Measurements from ENCODE around the gene IFT43.

IFT43 gene

DNA sequence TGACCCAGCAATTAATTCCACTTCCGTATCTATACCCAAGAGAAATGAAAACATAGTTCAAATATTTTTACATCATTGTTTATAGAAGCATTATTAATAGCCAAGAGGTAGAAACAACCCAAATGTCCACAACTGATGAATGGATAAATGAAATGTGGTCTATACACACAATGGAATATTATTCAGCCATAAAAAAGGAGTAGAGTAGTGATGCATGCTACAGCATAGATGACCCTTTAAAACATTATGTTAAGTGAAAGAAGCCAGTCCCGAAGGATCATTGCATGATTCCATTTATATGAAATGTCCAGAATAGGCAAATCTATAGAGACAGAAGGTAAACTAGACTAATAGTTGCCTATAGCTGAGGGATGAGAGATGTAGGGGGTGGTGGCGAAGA, 33.1 kb upstream of the IFT43 start:
- TF ChIP-seq CTBP1 (IDR thresholded peaks at IDR 0.05; ENCODE audit: borderline replicate concordance) (no peak), ELF4 (IDR thresholded peaks at IDR 0.05) (no peak), LEF1 (IDR thresholded peaks at IDR 0.05; ENCODE audit: borderline replicate concordance) (no peak), SUZ12 (IDR thresholded peaks at IDR 0.05) (no peak), FOXM1 (IDR thresholded peaks at IDR 0.05; ENCODE audit: borderline replicate concordance) (no peak), FOXK2 (IDR thresholded peaks at IDR 0.05) (no peak), NFRKB (IDR thresholded peaks at IDR 0.05) (no peak), BHLHE40 (IDR thresholded peaks at IDR 0.05; ENCODE audit: borderline replicate concordance) (no peak), HDGF (IDR thresholded peaks at IDR 0.05; ENCODE audit: borderline replicate concordance) (no peak)
- TF ChIP-seq, protein P1, sequence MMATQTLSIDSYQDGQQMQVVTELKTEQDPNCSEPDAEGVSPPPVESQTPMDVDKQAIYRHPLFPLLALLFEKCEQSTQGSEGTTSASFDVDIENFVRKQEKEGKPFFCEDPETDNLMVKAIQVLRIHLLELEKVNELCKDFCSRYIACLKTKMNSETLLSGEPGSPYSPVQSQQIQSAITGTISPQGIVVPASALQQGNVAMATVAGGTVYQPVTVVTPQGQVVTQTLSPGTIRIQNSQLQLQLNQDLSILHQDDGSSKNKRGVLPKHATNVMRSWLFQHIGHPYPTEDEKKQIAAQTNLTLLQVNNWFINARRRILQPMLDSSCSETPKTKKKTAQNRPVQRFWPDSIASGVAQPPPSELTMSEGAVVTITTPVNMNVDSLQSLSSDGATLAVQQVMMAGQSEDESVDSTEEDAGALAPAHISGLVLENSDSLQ (IDR thresholded peaks at IDR 0.05): no peak
- ChIA-PET CTCF (no interaction called here), POLR2A (no interaction called here)
- DNase-seq (ENCODE audit: extremely low spot score): no peak

DNA sequence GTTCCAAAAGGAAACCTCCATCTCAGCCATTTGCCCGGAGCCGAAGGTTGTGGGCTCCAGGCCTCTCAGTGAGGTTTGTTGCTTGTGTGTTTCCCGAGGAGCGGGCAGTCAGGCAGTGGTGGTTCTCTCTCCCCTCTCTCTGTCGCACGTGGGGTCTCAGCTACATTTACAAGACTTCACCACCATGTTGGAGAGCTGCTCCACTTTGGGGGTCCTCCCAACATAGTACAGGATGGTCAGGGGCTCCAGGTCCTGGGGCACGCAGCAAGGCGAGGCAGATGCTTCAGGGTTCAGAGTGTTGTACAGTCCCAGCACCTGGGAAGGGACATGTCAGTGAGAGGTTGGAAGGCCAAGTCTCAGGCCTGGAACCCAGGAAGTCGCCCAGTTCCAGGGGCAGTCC, 26.5 kb upstream of the IFT43 start:
- TF ChIP-seq TARDBP (IDR thresholded peaks at IDR 0.05): no peak
- TF ChIP-seq FOXA1 (IDR thresholded peaks at IDR 0.05): no peak
- TF ChIP-seq ELF4 (IDR thresholded peaks at IDR 0.05): no peak
- no peak for TF ChIP-seq HDGF (IDR thresholded peaks at IDR 0.05; ENCODE audit: borderline replicate concordance)
- TF ChIP-seq LEF1 (IDR thresholded peaks at IDR 0.05; ENCODE audit: borderline replicate concordance): no peak
- no peak for TF ChIP-seq ZNF384 (IDR thresholded peaks at IDR 0.05)
- TF ChIP-seq FOXM1 (IDR thresholded peaks at IDR 0.05; ENCODE audit: borderline replicate concordance): no peak
- TF ChIP-seq, protein P1 (IDR thresholded peaks at IDR 0.05): no peak
- TF ChIP-seq SP1 (IDR thresholded peaks at IDR 0.05): no peak
- no peak for TF ChIP-seq CTBP1 (IDR thresholded peaks at IDR 0.05; ENCODE audit: borderline replicate concordance)
- TF ChIP-seq FOXK2 (IDR thresholded peaks at IDR 0.05): no peak
- TF ChIP-seq ARNT (IDR thresholded peaks at IDR 0.05): no peak
- TF ChIP-seq NFRKB (IDR thresholded peaks at IDR 0.05): no peak
- TF ChIP-seq L3MBTL2 (conservative IDR thresholded peaks at IDR 0.05): no peak
- POLR2A ChIA-PET: no interaction called here
- DNase-seq (ENCODE audit: extremely low spot score): no peak
- CTCF ChIA-PET: no interaction called here

DNA sequence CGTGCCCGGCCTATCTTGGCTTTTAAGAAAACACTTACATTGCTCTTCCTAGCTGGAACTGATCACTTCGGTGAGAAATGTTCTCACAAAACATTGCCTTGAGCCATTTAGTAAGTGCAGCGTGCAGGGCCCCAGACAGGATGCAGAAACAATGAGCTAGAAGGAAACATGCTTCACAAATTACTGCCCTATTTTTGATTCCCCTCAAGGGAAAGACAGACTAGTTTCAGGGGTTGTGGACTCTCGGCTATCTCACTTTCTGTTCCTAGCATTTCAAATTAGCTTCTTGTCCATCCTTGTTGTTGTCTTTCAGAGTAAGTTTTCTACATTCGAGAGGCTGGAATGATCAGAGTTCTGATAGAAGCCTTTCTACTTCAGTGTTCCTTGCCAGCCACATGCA, 25.3 kb upstream of the IFT43 start:
- CTCF ChIA-PET: interaction anchor here (0.7 kb wide), 1 partner anchor 99 kb away, joined by 3 read pairs; no protein-coding TSS in a partner anchor
- TF ChIP-seq FOXK2 (IDR thresholded peaks at IDR 0.05) (no peak), FOXM1 (IDR thresholded peaks at IDR 0.05; ENCODE audit: borderline replicate concordance) (no peak), CTBP1 (IDR thresholded peaks at IDR 0.05; ENCODE audit: borderline replicate concordance) (no peak), ARNT (IDR thresholded peaks at IDR 0.05) (no peak), SP1 (IDR thresholded peaks at IDR 0.05) (no peak), BHLHE40 (IDR thresholded peaks at IDR 0.05; ENCODE audit: borderline replicate concordance) (no peak), LEF1 (IDR thresholded peaks at IDR 0.05; ENCODE audit: borderline replicate concordance) (no peak), HDGF (IDR thresholded peaks at IDR 0.05; ENCODE audit: borderline replicate concordance) (no peak), TARDBP (IDR thresholded peaks at IDR 0.05) (no peak), SUZ12 (IDR thresholded peaks at IDR 0.05) (no peak), FOXA1 (IDR thresholded peaks at IDR 0.05) (no peak), L3MBTL2 (conservative IDR thresholded peaks at IDR 0.05) (no peak)
- TF ChIP-seq, protein P1 (IDR thresholded peaks at IDR 0.05): no peak
- POLR2A ChIA-PET: no interaction called here

DNA sequence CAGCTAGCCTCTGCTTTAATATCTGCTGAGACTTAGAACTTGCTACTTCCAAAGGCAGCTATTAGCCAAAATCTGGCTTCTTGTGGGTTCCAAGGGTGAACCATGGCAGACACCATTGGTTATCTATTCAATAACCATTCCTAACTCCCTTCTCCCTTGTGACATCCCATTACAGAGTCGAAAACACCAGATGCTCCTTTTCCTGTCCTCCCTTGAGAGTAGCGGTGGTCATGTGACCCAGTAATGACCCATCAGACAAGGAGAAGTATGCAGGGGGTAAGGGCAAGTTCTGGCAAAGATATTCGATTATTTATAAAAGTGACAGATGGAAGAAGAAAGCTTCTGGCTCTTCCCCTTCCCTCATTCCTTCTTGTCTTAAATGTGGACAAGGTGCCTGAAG, 23.9 kb upstream of the IFT43 start:
- TF ChIP-seq LEF1 (IDR thresholded peaks at IDR 0.05; ENCODE audit: borderline replicate concordance) (no peak), L3MBTL2 (conservative IDR thresholded peaks at IDR 0.05) (no peak), FOXM1 (IDR thresholded peaks at IDR 0.05; ENCODE audit: borderline replicate concordance) (no peak), BHLHE40 (IDR thresholded peaks at IDR 0.05; ENCODE audit: borderline replicate concordance) (no peak), ARNT (IDR thresholded peaks at IDR 0.05) (no peak), SUZ12 (IDR thresholded peaks at IDR 0.05) (no peak), TARDBP (IDR thresholded peaks at IDR 0.05) (no peak)
- TF ChIP-seq, protein P1 (IDR thresholded peaks at IDR 0.05): no peak
- ChIA-PET POLR2A (no interaction called here), CTCF (no interaction called here)
- no peak for DNase-seq (ENCODE audit: extremely low spot score)

More for the DNA sequence above, 25.3 kb upstream of the IFT43 start:
- no peak for DNase-seq (ENCODE audit: extremely low spot score)

DNA sequence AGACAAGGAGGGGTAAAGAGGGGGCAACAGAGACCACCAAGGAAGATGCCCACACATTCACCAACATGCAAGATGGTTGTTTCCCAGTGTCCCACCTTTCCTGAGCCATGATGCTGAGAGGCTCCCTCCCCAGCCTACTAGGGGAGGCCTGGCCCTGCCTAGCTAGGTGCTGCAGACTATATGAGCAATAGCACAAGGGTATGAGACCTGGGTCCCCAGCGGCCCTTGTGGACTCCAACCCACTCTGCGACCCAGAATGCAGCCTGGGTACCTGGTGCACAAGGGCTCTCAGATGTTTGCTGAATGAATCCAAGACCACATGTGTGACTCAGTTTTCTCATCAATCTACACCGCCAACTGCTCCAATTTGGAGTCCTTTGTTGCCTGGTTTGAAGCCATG, 17.7 kb upstream of the IFT43 start:
- TF ChIP-seq ZNF384 (IDR thresholded peaks at IDR 0.05): no peak
- no peak for TF ChIP-seq ELF4 (IDR thresholded peaks at IDR 0.05)
- no peak for TF ChIP-seq FOXM1 (IDR thresholded peaks at IDR 0.05; ENCODE audit: borderline replicate concordance)
- no peak for TF ChIP-seq FOXK2 (IDR thresholded peaks at IDR 0.05)
- no peak for TF ChIP-seq NFRKB (IDR thresholded peaks at IDR 0.05)
- no peak for TF ChIP-seq L3MBTL2 (conservative IDR thresholded peaks at IDR 0.05)
- TF ChIP-seq SP1 (IDR thresholded peaks at IDR 0.05): no peak
- TF ChIP-seq HDGF (IDR thresholded peaks at IDR 0.05; ENCODE audit: borderline replicate concordance): no peak
- TF ChIP-seq, protein P1 (IDR thresholded peaks at IDR 0.05): no peak
- no peak for TF ChIP-seq CTBP1 (IDR thresholded peaks at IDR 0.05; ENCODE audit: borderline replicate concordance)
- TF ChIP-seq ARNT (IDR thresholded peaks at IDR 0.05): no peak
- CTCF ChIA-PET: interaction anchor here (0.8 kb wide), 1 partner anchor 11 kb away, joined by 4 read pairs; no protein-coding TSS in a partner anchor
- POLR2A ChIA-PET: no interaction called here
- DNase-seq (ENCODE audit: extremely low spot score): no peak

Measured in HEK293T (cell line).